NOMO-1 treated with DMSO at 0.1 percent for 48 hours (cell line): ENCODE results near the gene RPL36A.

Experiments
- DNase-seq: peaks from one replicate; lab custom pipeline; 2025; ENCODE audit not compliant: unreplicated experiment; lab: John Stamatoyannopoulos, UW

RPL36A gene

DNA sequence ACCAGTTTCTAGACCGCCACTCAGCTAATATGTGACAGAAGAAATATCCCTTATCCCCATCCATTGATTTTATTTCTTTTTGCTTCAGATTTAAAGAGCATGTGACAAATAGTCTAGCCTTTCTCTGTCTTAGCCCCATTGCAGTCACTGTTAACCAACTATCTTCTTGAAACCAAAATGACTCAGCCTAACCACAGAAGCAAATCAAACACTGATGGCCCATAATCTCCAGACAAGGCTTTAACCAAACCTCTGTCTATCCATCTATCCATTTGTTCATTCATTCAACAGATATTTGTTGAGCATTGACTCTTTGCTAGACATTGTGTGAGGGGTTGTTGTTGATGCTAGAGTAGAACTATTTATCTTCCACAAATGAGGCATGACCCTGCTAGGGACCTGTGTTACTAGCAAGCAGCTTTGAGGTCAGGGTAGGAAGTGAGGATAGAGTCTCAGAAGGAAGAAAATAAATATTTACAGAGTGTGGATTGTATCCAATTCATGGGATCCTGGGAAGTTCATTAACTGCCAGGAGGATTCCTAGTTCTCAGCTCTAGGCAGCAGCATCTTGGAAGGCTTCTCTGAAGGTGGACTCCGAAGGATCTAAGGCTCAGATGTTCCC, 39.8 kb downstream of the RPL36A start:
- no peak for DNase-seq

- no peak for DNase-seq
Observed at GRCh38 chrX:101442085-101442484, 51.3 kb downstream of the RPL36A start.
